ENCODE data around the gene MIER1.

DNA sequence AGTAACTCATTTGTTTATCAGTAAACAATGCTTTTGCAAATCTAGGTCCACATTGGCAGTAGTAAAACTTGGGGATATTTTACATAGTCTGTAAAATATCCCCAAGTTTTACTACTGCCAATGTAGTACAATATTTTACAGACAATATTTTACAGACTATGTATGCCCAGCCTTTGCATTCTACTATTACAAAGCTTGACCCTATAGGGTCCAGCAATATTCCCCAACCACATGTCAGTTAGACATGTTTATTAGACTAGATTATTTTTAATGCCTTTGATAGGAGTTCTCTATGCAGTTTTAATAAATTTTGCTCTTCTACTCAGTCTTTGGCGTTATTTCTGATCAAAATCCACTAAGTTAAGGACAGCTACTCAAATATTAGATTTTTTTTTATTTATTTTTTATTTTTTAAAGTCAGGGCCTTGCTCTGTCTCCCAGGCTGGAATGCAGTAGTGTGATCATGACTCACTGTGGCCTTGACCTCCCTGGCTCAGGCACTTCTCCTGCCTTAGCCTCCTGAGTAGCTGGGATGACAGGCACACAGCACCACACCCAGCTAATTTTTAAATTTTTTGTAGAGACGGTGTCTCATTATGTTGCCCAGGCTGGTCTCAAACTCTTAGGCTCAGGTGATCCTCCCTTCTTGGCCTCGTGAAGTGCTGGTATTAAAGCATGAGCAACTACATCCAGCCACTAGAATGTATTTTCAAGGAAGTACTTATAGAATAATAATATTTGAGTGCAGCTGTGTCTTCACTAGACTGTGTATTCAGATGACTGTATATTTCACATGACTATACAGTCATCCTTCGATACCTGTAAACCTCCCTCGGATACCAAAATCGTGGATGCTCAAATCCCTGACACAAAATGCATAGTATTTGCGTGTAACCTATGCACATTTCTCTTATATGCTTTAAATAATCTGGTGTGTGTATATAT, 19.8 kb downstream of the MIER1 start:
- TF ChIP-seq POLR2A (IDR thresholded peaks at IDR 0.05): no peak
- TF ChIP-seq, protein P1, sequence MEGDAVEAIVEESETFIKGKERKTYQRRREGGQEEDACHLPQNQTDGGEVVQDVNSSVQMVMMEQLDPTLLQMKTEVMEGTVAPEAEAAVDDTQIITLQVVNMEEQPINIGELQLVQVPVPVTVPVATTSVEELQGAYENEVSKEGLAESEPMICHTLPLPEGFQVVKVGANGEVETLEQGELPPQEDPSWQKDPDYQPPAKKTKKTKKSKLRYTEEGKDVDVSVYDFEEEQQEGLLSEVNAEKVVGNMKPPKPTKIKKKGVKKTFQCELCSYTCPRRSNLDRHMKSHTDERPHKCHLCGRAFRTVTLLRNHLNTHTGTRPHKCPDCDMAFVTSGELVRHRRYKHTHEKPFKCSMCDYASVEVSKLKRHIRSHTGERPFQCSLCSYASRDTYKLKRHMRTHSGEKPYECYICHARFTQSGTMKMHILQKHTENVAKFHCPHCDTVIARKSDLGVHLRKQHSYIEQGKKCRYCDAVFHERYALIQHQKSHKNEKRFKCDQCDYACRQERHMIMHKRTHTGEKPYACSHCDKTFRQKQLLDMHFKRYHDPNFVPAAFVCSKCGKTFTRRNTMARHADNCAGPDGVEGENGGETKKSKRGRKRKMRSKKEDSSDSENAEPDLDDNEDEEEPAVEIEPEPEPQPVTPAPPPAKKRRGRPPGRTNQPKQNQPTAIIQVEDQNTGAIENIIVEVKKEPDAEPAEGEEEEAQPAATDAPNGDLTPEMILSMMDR (IDR thresholded peaks at IDR 0.05 in 4 of 5, conservative IDR thresholded peaks at IDR 0.05 in 1 of 5): no peak
